Spinal cord (tissue), 10 donors: Measurements from ENCODE around the gene TBCE. TPM values are rescaled to one million over a fixed set of nuclear protein-coding genes. Genes with fewer than 3 reads are reported as not detected.

Experiments used
- DNase-seq, 6 donors: peaks; one replicate each; pipeline versions ENCODE4 v3.0.0 to v3.0.0-alpha.2; 2013 to 2015; ENCODE audit warnings: low spot score in 6 of 6, low read depth in 4 of 6
- H3K27ac ChIP-seq: one replicate; pipeline ENCODE4 v1.5.1; 2013; ENCODE audit warnings: low read depth, low read length, control low read depth
- H3K27me3 ChIP-seq: one replicate; pipeline ENCODE4 v1.6.1; 2013; ENCODE audit warnings: low read length; ENCODE audit not compliant: control insufficient read depth, insufficient read depth
- H3K36me3 ChIP-seq: one replicate; pipeline ENCODE4 v1.6.1; 2013; ENCODE audit warnings: low read length; ENCODE audit not compliant: control insufficient read depth, insufficient read depth
- H3K4me1 ChIP-seq: one replicate; pipeline ENCODE4 v1.6.1; 2013; ENCODE audit warnings: low read length; ENCODE audit not compliant: control insufficient read depth, insufficient read depth
- H3K4me3 ChIP-seq: one replicate; pipeline ENCODE4 v1.5.1; 2013; ENCODE audit warnings: low read depth, low read length, control low read depth
- H3K9me3 ChIP-seq: one replicate; pipeline ENCODE4 v1.6.1; 2013; ENCODE audit warnings: low read length; ENCODE audit not compliant: control insufficient read depth, insufficient read depth
- WGBS: methylation state at CpG from one replicate; pipeline ENCODE4 v1.1.5; 2013; ENCODE audit warnings: missing lambda C conversion rate; ENCODE audit not compliant: insufficient coverage; 5-methylcytosine and 5-hydroxymethylcytosine counted together
- long read RNA-seq, 4 donors: transcript quantifications; one replicate each; lab custom pipeline, GENCODE V29; 2026
- polyA plus RNA-seq, 2 donors: library from polyadenylated mRNA; unstranded; fragments of 120-200 nt; gene quantifications; one replicate each; pipeline ENCODE4 v1.2.1, GENCODE V29; 2013; ENCODE audit not compliant: insufficient read length in 2 of 2
- total RNA-seq, 2 donors: library from RNA; depleted of rRNA in 1 of 2; stranded (reverse); fragments of 120-200 nt in 1 of 2; fragments of >200 nt in 1 of 2; gene quantifications; one replicate each; pipeline versions ENCODE4 v1.2.3 to v1.2.4, GENCODE V29; 2013 to 2014
- donor health status: healthy.

TBCE gene
- total RNA-seq = 10 to 100 TPM; 29.6 to 34.2 TPM
- polyA plus RNA-seq = 10 to 100 TPM; 48.8 to 51.5 TPM
- long read RNA-seq, donor 1, full-length matches to known transcripts = 5 of 5 reads
- long read RNA-seq, donor 1, partial matches to known transcripts = 0 of 5 reads
- long read RNA-seq, donor 1, other reads (novel, unspliced or antisense) = 0 of 5 reads
- long read RNA-seq, donor 2, partial matches to known transcripts = 0 of 3 reads
- long read RNA-seq, donor 2, other reads (novel, unspliced or antisense) = 0 of 3 reads
- long read RNA-seq, donor 3, full-length matches to known transcripts = 3 of 3 reads
- long read RNA-seq, donor 3, partial matches to known transcripts = 0 of 3 reads
- long read RNA-seq, donor 3, other reads (novel, unspliced or antisense) = 0 of 3 reads
- long read RNA-seq, donor 4, full-length matches to known transcripts = 10 of 10 reads
- long read RNA-seq, donor 4, partial matches to known transcripts = 0 of 10 reads
- long read RNA-seq, donor 4, other reads (novel, unspliced or antisense) = 0 of 10 reads

GRCh38 chr1:235367000-235367908, at the start of gene TBCE:
TSS of gene TBCE (plus strand) at chr1:235367427. CDS start at chr1:235380050, 12,623 bp downstream.
- Histone ChIP-seq H3K27me3 (no peaks in the 10 kb centered on the region), H3K27ac (peak within 1 kb of the TSS; percentile 67), H3K4me3 (peak within 1 kb of the TSS; percentile 78), H3K4me1 (peaks cover 5% of the 10 kb centered on the region), H3K36me3 (no peaks in the 10 kb centered on the region), H3K9me3 (no peaks in the 10 kb centered on the region)
- under 1% methylated on average over 36 of the region's 38 CpGs for WGBS
- peak; percentile 88 to 99 (median 92) for DNase-seq

- no peak for DNase-seq
- 86% methylated on average over 1 of the region's 2 CpGs for WGBS
- no peak overlapping the region for H3K4me3 ChIP-seq
- no peak overlapping the region for H3K27ac ChIP-seq
- no peaks in the 10 kb centered on the region for H3K9me3 ChIP-seq
- no peaks in the 10 kb centered on the region for H3K4me1 ChIP-seq
- H3K36me3 ChIP-seq = peaks cover 18% of the 10 kb centered on the region
- no peaks in the 10 kb centered on the region for H3K27me3 ChIP-seq
Measured at GRCh38 chr1:235319255-235319654, 48.0 kb upstream of the TBCE start.

GRCh38 chr1:235320521-235321179, 46.6 kb upstream of the TBCE start:
- Histone ChIP-seq H3K9me3 (no peaks in the 10 kb centered on the region), H3K4me3 (no peak overlapping the region), H3K27me3 (no peaks in the 10 kb centered on the region), H3K36me3 (peaks cover 18% of the 10 kb centered on the region), H3K4me1 (peaks cover 4% of the 10 kb centered on the region), H3K27ac (no peak overlapping the region)
- no peak for DNase-seq
- WGBS = 72% methylated on average over 4 of the region's 6 CpGs

GRCh38 chr1:235324296-235324695, 42.9 kb upstream of the TBCE start:
- Histone ChIP-seq H3K9me3 (no peaks in the 10 kb centered on the region), H3K4me3 (no peak overlapping the region), H3K4me1 (peaks cover 4% of the 10 kb centered on the region), H3K36me3 (peaks cover 15% of the 10 kb centered on the region), H3K27me3 (no peaks in the 10 kb centered on the region), H3K27ac (no peak overlapping the region)
- DNase-seq = no peak
- WGBS = 100% methylated on average over 2 of the region's 5 CpGs

GRCh38 chr1:235325139-235325538, 42.1 kb upstream of the TBCE start:
- H3K36me3 ChIP-seq = peaks cover 8% of the 10 kb centered on the region
- no CpG with 5 or more reads among the region's 3 CpGs for WGBS
- H3K27ac ChIP-seq = no peak overlapping the region
- DNase-seq = no peak
- H3K4me1 ChIP-seq = peaks cover 7% of the 10 kb centered on the region
- H3K9me3 ChIP-seq = no peaks in the 10 kb centered on the region
- no peaks in the 10 kb centered on the region for H3K27me3 ChIP-seq
- no peak overlapping the region for H3K4me3 ChIP-seq

GRCh38 chr1:235325854-235326253, 41.4 kb upstream of the TBCE start:
- H3K9me3 ChIP-seq = no peaks in the 10 kb centered on the region
- DNase-seq = no peak
- WGBS = 80% methylated on average over 1 of the region's 2 CpGs
- no peaks in the 10 kb centered on the region for H3K27me3 ChIP-seq
- H3K36me3 ChIP-seq = peaks cover 7% of the 10 kb centered on the region
- peaks cover 10% of the 10 kb centered on the region for H3K4me1 ChIP-seq
- peak overlapping the region; percentile 98 for H3K4me3 ChIP-seq
- H3K27ac ChIP-seq = no peak overlapping the region

- peaks cover 10% of the 10 kb centered on the region for H3K4me1 ChIP-seq
- no peaks in the 10 kb centered on the region for H3K27me3 ChIP-seq
- H3K36me3 ChIP-seq = peaks cover 1% of the 10 kb centered on the region
- peak overlapping the region; percentile 98 for H3K4me3 ChIP-seq
- H3K27ac ChIP-seq = peak overlapping the region; percentile 99
- peak in 5 of 6 donors; percentile 12 to 67 (median 15) for DNase-seq
- no peaks in the 10 kb centered on the region for H3K9me3 ChIP-seq
- WGBS = under 1% methylated on average over 78 of the region's 78 CpGs
Measured at GRCh38 chr1:235326719-235327558, 40.3 kb upstream of the TBCE start.

- peak within 1 kb of the TSS; percentile 98 for H3K4me3 ChIP-seq
- WGBS = under 1% methylated on average over 48 of the region's 58 CpGs
- no peaks in the 10 kb centered on the region for H3K9me3 ChIP-seq
- H3K36me3 ChIP-seq = no peaks in the 10 kb centered on the region
- H3K27me3 ChIP-seq = no peaks in the 10 kb centered on the region
- peaks cover 10% of the 10 kb centered on the region for H3K4me1 ChIP-seq
- no peak for DNase-seq
- peak within 1 kb of the TSS; percentile 100 for H3K27ac ChIP-seq
Measured at GRCh38 chr1:235327559-235328270, 39.5 kb upstream of the TBCE start, which contains the start of gene ARID4B. TSS of gene ARID4B (minus strand) at chr1:235328179. CDS start at chr1:235326919, 1,260 bp downstream.
